Measurements from ENCODE around the gene ELF3.
"Not testable (repeated sequence)": the region's sequence is repeated elsewhere in the genome, so short reads cannot be mapped to it uniquely, and the experiment has no call there.

The ELF3 gene

DNA sequence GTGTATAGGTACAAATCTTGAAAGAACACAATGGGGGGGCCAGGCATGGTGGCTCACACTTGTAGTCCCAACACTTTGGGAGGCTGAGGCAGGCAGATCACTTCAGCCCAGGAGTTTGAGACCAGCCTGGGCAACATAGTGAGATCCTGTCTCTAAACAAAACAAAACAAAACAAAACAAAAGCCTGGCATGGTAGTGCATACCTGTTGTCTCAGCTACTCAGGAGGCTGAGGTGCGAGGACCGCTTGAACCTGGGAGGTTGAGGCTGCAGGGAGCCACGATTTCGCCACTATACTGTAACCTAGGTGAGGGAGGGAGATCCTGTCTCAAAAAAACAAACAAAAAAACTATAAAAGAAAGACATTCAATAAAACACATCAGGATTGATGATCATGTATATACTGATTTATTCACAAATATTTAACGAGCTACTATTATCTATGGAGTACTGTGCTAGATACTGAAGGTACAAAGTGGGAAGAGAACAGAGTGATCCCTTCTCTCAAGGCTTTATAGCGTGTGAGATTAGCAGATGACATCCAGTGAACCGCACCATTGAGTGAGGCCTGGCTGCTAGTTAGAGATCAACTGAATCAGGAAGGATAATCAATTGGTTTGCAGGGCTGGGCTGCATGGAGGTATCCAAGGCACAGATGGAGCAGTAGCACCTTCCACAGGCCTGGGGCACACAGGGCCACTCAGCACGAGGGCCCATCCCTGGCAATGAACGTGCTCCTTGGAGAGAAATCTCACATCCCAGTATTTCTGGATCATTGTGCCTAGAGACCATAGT is 26.4 kb downstream of the ELF3 start:
- DNase-seq (ENCODE audit: low spot score), result no peak

DNA sequence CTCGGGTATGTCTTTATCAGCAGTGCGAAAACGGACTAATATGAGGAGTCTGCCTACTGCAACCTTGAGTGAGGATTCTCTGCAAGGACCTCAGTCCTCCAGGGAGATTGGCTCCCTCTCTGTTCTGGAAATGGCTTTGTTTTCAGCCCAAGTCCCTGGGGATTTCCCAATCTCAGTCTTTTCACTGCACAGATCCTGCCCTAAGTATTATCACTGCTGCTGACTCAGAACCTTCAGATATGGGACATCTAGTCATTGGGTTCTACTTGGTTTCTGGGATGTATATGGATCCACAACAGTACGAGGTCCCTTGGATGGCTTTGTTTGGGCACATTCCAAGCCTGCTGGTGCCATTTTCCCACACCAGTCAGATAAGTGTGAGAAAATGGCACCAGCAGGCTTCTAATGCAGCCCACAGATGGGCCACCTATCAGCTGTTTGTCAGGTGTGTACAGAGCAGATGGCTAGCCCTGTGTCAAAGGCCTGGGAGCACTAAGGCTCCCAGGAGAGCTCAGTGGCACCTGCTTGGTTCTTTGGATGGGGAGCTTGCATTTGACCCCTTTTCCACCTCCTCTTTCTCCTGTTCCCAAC is 27.4 kb downstream of the ELF3 start:
- DNase-seq (ENCODE audit: low spot score), result no peak

- DNase-seq (ENCODE audit: low spot score), result no peak
Measured at GRCh38 chr1:202038688-202039346, 28.4 kb downstream of the ELF3 start.

GRCh38 chr1:202045705-202046104 is 35.3 kb downstream of the ELF3 start:
- no peak for DNase-seq (ENCODE audit: low spot score)

DNA sequence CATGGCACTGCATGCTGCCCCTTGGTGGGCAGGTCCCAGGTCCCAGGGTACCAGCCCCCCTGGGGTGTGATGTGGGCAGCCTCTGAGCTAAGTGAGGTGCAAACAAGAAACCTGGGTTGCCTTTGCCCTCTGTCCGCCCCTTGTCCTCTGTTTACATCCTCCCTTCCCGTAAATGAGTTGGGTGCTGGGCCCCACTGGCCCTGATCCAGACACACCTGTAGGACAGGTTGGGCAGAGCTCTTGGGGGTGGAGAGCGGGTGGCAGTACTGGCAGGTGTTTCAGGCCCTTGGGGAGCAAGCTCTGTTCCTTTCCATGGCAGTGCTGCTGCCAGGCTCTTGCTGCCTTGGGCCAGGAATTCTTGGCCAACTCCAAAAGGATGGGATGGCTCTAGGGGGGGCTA is 35.8 kb downstream of the ELF3 start:
- no peak for DNase-seq (ENCODE audit: low spot score)

DNA sequence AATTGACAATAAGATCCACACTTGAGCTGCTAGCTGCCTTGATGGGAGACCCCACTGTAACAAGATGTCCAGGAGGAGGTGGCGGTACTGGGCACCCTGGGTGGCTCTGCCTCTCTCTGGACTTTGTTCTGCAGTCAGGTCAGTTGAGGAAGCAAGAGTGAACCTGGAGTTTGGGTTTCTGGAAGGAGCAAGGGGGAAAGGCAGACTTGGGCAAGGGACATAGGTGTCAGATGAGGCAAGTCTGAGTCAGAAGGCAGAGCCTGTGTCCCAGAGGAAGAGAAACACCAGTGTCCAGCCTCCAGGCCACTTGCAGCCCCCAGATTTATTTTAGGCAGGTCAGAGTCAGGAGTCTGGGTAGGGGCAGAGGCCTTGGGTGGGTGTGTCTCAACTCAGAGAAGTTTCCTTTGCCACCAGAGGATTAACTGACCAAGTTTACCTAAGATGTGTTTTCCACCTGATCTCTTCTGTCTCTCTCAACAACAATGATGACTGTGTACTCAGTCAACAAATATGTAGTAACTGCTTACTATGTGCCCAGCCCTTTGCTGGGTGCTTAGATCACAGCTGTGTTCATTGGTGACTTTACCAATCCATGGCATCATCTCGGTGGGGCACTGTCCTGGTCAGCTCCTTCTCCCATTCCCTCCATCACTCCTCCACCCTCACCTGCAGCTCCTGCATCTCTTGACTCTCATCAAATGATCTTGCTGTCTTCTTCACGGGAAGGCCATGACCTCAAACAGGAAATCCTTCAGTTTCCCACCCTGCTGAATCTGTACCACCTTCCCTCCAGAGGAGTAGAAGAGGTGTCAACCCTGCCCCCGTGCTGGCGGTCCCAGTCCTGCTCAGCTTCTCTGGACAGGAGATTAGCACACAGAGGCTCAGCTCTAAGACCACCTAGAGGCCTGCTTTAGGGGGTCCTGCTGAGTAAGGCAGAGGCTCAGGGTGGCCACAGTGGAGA is 36.6 kb downstream of the ELF3 start:
- no peak for DNase-seq (ENCODE audit: low spot score)

GRCh38 chr1:202047977-202048376 is 37.6 kb downstream of the ELF3 start:
- DNase-seq (ENCODE audit: low spot score), result no peak

GRCh38 chr1:202049129-202049528 is 38.7 kb downstream of the ELF3 start:
- no peak for DNase-seq (ENCODE audit: low spot score)

DNA sequence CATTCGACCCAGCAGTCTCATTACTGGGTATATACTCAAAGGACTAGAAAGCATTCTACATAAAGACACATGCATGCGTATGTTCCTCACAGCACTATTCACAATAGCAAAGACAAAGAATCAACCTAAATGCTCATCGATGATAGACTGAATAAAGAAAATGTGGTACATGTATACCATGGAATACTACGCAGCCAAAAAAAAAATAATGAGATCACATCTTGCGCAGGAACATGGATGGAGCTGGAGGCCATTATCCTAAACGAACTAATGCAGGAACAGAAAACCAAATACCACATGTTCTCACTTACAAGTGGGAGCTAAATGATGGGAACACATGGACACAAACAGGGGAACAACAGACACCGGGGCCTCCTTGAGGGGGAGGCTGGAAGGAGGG is 43.7 kb downstream of the ELF3 start:
- no peak for DNase-seq (ENCODE audit: low spot score)

- not testable (repeated sequence) for DNase-seq (ENCODE audit: low spot score)
Measured at GRCh38 chr1:202054673-202055072, 44.3 kb downstream of the ELF3 start.

- no peak for DNase-seq (ENCODE audit: low spot score)
Measured at GRCh38 chr1:202056644-202057334, 46.4 kb downstream of the ELF3 start.

- not testable (repeated sequence) for DNase-seq (ENCODE audit: low spot score)
Measured at GRCh38 chr1:202057335-202057704, 46.9 kb downstream of the ELF3 start.

GRCh38 chr1:202058001-202058908 is 47.9 kb downstream of the ELF3 start:
- DNase-seq (ENCODE audit: low spot score), result no peak

- no peak for DNase-seq (ENCODE audit: low spot score)
Measured at GRCh38 chr1:202061055-202061454, 50.7 kb downstream of the ELF3 start.

DNA sequence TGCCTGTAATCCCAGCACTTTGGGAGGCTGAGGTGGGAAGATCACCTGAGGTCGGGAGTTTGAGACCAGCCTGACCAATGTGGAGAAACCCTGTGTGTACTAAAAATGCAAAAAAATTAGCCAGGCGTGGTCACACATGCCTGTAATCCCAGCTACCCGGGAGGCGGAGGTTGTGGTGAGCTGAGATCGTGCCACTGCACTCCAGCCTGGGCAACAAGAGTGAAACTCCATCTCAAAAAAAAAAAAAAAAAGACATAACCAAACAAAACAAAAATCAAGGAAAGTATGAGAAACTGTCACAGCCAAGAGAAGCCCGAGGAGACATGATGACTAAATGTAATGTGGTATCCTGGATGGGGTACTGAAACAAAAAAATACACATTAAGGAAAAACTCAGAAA is 51.4 kb downstream of the ELF3 start:
- not testable (repeated sequence) for DNase-seq (ENCODE audit: low spot score)

- DNase-seq (ENCODE audit: low spot score), result not testable (repeated sequence)
Measured at GRCh38 chr1:202062636-202063035, 52.2 kb downstream of the ELF3 start.

- no peak for DNase-seq (ENCODE audit: low spot score)
Measured at GRCh38 chr1:202063093-202063492, 52.7 kb downstream of the ELF3 start.

GRCh38 chr1:202064889-202065312 is 54.5 kb downstream of the ELF3 start:
- DNase-seq (ENCODE audit: low spot score), result not testable (repeated sequence)
